Liver (tissue), 9 donors: Measurements from ENCODE around the gene FOXI1. TPM values are rescaled to one million over a fixed set of nuclear protein-coding genes. Genes with fewer than 3 reads are reported as not detected.

Experiments used
- DNase-seq: peaks from one replicate; pipeline ENCODE4 v3.0.0-alpha.2; 2017; ENCODE audit warnings: low spot score
- H3K27ac ChIP-seq, 2 donors: one replicate each; pipeline ENCODE4 v1.7.0; 2013; ENCODE audit warnings: inconsistent platforms in 2 of 2, low read length in 2 of 2, control low read depth in 1 of 2, low read depth in 1 of 2, mild to moderate bottlenecking in 1 of 2
- H3K27me3 ChIP-seq, 4 donors: one replicate each; pipeline versions ENCODE4 v1.6.1 to v1.7.0; 2013; ENCODE audit warnings: low read length in 3 of 4, inconsistent platforms in 1 of 4, mild to moderate bottlenecking in 1 of 4, moderate library complexity in 1 of 4; ENCODE audit not compliant: control insufficient read depth in 4 of 4, insufficient read depth in 4 of 4
- H3K36me3 ChIP-seq, 4 donors: one replicate each; pipeline versions ENCODE4 v1.6.1 to v1.7.0; 2013; ENCODE audit warnings: low read length in 3 of 4, mild to moderate bottlenecking in 3 of 4, low read depth in 1 of 4, moderate library complexity in 1 of 4; ENCODE audit not compliant: control insufficient read depth in 4 of 4, insufficient read depth in 3 of 4
- H3K4me1 ChIP-seq, 4 donors: one replicate each; pipeline versions ENCODE4 v1.6.1 to v1.7.0; 2013; ENCODE audit warnings: low read length in 3 of 4, mild to moderate bottlenecking in 3 of 4, moderate library complexity in 1 of 4; ENCODE audit not compliant: control insufficient read depth in 4 of 4, insufficient read depth in 4 of 4
- H3K4me3 ChIP-seq, 3 donors: one replicate each; pipeline versions ENCODE4 v1.6.1 to v1.7.0; 2013; ENCODE audit warnings: low read length in 3 of 3, control low read depth in 1 of 3, low read depth in 1 of 3, mild to moderate bottlenecking in 1 of 3
- H3K9ac ChIP-seq, 2 donors: one replicate each; pipeline ENCODE4 v1.7.0; 2013; ENCODE audit warnings: low read length in 2 of 2, mild to moderate bottlenecking in 2 of 2, moderate library complexity in 2 of 2, control low read depth in 1 of 2, low read depth in 1 of 2
- H3K9me3 ChIP-seq, 4 donors: one replicate each; pipeline versions ENCODE4 v1.6.1 to v1.7.0; 2013; ENCODE audit warnings: low read length in 3 of 4; ENCODE audit not compliant: control insufficient read depth in 4 of 4
- EGR1 ChIP-seq, 2 donors: IDR thresholded peaks; 2 replicates each; pipeline ENCODE4 v1.6.1; 2016 to 2018; ENCODE audit warnings: antibody characterized with exemption in 2 of 2, low read depth in 2 of 2
- FOXA1 ChIP-seq: IDR thresholded peaks from 2 replicates; pipeline ENCODE4 v1.6.1; 2016; ENCODE audit warnings: antibody characterized with exemption
- FOXA2 ChIP-seq: IDR thresholded peaks from 2 replicates; pipeline ENCODE4 v1.6.1; 2016; ENCODE audit warnings: antibody characterized with exemption
- GABPA ChIP-seq, 2 donors: IDR thresholded peaks in 1 of 2; conservative IDR thresholded peaks in 1 of 2; 2 replicates each; pipeline ENCODE4 v1.6.1; 2016; ENCODE audit warnings: antibody characterized with exemption in 2 of 2, mild to moderate bottlenecking in 1 of 2, moderate library complexity in 1 of 2
- HNF4A ChIP-seq, 2 donors: conservative IDR thresholded peaks; 2 replicates each; pipeline ENCODE4 v1.6.1; 2016; ENCODE audit warnings: antibody characterized with exemption in 2 of 2, mild to moderate bottlenecking in 2 of 2
- HNF4G ChIP-seq: IDR thresholded peaks from 2 replicates; pipeline ENCODE4 v1.6.1; 2016; ENCODE audit warnings: antibody characterized with exemption
- JUND ChIP-seq, 2 donors: IDR thresholded peaks; 2 replicates each; pipeline ENCODE4 v1.6.1; 2016; ENCODE audit warnings: antibody characterized with exemption in 2 of 2
- NR2F2 ChIP-seq: IDR thresholded peaks from 2 replicates; pipeline ENCODE4 v1.6.1; 2016; ENCODE audit warnings: antibody characterized with exemption
- RAD21 ChIP-seq, 2 donors: IDR thresholded peaks; 2 replicates each; pipeline ENCODE4 v1.6.1; 2016; ENCODE audit warnings: antibody characterized with exemption in 2 of 2, mild to moderate bottlenecking in 2 of 2
- RXRA ChIP-seq, 2 donors: IDR thresholded peaks; 2 replicates each; pipeline ENCODE4 v1.6.1; 2017 to 2018; ENCODE audit warnings: antibody characterized with exemption in 2 of 2, mild to moderate bottlenecking in 1 of 2
- SP1 ChIP-seq: IDR thresholded peaks from 2 replicates; pipeline ENCODE4 v1.6.1; 2018; ENCODE audit warnings: antibody characterized with exemption, mild to moderate bottlenecking
- TAF1 ChIP-seq: conservative IDR thresholded peaks from 2 replicates; pipeline ENCODE4 v1.6.1; 2016; ENCODE audit warnings: antibody characterized with exemption, mild to moderate bottlenecking
- YY1 ChIP-seq: IDR thresholded peaks from 2 replicates; pipeline ENCODE4 v1.6.1; 2016; ENCODE audit warnings: antibody characterized with exemption, mild to moderate bottlenecking
- WGBS: extraction: QIAGEN DNeasy Blood & Tissue Kit; methylation state at CpG from one replicate; pipeline ENCODE4 v1.1.7; 2013; 5-methylcytosine and 5-hydroxymethylcytosine counted together
- polyA plus RNA-seq, 2 donors: library from polyadenylated mRNA; stranded (reverse) in 1 of 2; unstranded in 1 of 2; fragments of 200-250 nt in 1 of 2; fragments of >200 nt in 1 of 2; fragmentation: Nextera tagmentation in 1 of 2; extraction: Ambion mirVana in 1 of 2; gene quantifications; one replicate each; pipeline versions ENCODE4 v1.2.1 to v1.2.3, GENCODE V29; 2013 to 2015
- total RNA-seq, 2 donors: library from RNA; depleted of rRNA; stranded (reverse); fragments of >200 nt; gene quantifications; one replicate each; pipeline ENCODE4 v1.2.3, GENCODE V29; 2014
- TF ChIP-seq, protein P1 (sequence below): IDR thresholded peaks from 2 replicates; pipeline ENCODE4 v1.6.1; 2016; ENCODE audit warnings: antibody characterized with exemption
- TF ChIP-seq, protein P2 (sequence below): IDR thresholded peaks from 2 replicates; pipeline ENCODE4 v1.6.1; 2016; ENCODE audit warnings: antibody characterized with exemption
- TF ChIP-seq, protein P3 (sequence below): fragments of 150-350 bp; IDR thresholded peaks from 2 replicates; pipeline ENCODE4 v1.5.1; 2017; ENCODE audit warnings: improper control_type of control experiment, low read depth, low read length; ENCODE audit not compliant: missing input control
- TF ChIP-seq, protein P4 (sequence below): IDR thresholded peaks from 2 replicates; pipeline ENCODE4 v1.6.1; 2016; ENCODE audit warnings: antibody characterized with exemption, mild to moderate bottlenecking
- TF ChIP-seq, protein P5 (sequence below): IDR thresholded peaks from 2 replicates; pipeline ENCODE4 v1.6.1; 2016; ENCODE audit warnings: antibody characterized with exemption
- donor health status: healthy.
- donor health status: healthy.
- donor health status: healthy.
- donor health status: healthy.
- donor health status: healthy.

The FOXI1 gene
- total and polyA plus RNA-seq, 4 donors: not detected

DNA sequence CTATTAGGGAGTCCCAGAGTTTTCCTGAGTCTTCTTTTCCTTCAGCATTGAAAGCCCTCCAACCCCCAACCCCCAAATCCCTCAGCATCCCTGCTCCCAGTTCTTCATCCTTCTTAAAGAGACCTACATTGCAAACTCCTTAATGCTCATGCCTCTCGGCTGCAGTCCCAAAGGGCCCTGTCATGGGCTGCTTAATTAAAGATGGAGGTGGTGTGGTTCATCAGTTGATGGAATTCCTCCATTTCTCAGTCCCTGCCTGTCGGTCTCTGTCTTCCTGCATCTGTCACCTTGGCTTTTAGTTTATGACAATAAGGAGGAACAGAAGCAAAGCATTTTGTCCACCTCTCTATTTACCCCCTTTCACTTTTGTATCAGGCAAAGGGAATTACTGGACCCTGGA is 2.0 kb downstream of the FOXI1 start:
- 78% methylated on average over 2 of the region's 2 CpGs for WGBS
- H3K36me3 ChIP-seq: no peaks in the 10 kb centered on the region
- no peaks in the 10 kb centered on the region for H3K9me3 ChIP-seq
- no peak for DNase-seq
- TF ChIP-seq EGR1 (IDR thresholded peaks at IDR 0.05; ENCODE audit: low read depth in 2 of 2) (no peak), RXRA (IDR thresholded peaks at IDR 0.05) (no peak), SP1 (no peak), NR2F2 (no peak), HNF4G (no peak), GABPA (IDR thresholded peaks at IDR 0.05 in 1 of 2, conservative IDR thresholded peaks at IDR 0.05 in 1 of 2) (no peak), FOXA2 (no peak), YY1 (no peak), JUND (IDR thresholded peaks at IDR 0.05) (no peak), HNF4A (conservative IDR thresholded peaks at IDR 0.05) (no peak)
- TF ChIP-seq, protein P1, sequence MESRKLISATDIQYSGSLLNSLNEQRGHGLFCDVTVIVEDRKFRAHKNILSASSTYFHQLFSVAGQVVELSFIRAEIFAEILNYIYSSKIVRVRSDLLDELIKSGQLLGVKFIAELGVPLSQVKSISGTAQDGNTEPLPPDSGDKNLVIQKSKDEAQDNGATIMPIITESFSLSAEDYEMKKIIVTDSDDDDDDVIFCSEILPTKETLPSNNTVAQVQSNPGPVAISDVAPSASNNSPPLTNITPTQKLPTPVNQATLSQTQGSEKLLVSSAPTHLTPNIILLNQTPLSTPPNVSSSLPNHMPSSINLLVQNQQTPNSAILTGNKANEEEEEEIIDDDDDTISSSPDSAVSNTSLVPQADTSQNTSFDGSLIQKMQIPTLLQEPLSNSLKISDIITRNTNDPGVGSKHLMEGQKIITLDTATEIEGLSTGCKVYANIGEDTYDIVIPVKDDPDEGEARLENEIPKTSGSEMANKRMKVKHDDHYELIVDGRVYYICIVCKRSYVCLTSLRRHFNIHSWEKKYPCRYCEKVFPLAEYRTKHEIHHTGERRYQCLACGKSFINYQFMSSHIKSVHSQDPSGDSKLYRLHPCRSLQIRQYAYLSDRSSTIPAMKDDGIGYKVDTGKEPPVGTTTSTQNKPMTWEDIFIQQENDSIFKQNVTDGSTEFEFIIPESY: no peak
- TF ChIP-seq, protein P2, sequence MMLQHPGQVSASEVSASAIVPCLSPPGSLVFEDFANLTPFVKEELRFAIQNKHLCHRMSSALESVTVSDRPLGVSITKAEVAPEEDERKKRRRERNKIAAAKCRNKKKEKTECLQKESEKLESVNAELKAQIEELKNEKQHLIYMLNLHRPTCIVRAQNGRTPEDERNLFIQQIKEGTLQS: no peak
- TF ChIP-seq, protein P3, sequence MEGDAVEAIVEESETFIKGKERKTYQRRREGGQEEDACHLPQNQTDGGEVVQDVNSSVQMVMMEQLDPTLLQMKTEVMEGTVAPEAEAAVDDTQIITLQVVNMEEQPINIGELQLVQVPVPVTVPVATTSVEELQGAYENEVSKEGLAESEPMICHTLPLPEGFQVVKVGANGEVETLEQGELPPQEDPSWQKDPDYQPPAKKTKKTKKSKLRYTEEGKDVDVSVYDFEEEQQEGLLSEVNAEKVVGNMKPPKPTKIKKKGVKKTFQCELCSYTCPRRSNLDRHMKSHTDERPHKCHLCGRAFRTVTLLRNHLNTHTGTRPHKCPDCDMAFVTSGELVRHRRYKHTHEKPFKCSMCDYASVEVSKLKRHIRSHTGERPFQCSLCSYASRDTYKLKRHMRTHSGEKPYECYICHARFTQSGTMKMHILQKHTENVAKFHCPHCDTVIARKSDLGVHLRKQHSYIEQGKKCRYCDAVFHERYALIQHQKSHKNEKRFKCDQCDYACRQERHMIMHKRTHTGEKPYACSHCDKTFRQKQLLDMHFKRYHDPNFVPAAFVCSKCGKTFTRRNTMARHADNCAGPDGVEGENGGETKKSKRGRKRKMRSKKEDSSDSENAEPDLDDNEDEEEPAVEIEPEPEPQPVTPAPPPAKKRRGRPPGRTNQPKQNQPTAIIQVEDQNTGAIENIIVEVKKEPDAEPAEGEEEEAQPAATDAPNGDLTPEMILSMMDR: no peak
- H3K4me3 ChIP-seq: no peak overlapping the region
- no peaks in the 10 kb centered on the region for H3K27me3 ChIP-seq
- no peak overlapping the region for H3K27ac ChIP-seq
- no peaks in the 10 kb centered on the region for H3K4me1 ChIP-seq
- no peak overlapping the region for H3K9ac ChIP-seq

DNA sequence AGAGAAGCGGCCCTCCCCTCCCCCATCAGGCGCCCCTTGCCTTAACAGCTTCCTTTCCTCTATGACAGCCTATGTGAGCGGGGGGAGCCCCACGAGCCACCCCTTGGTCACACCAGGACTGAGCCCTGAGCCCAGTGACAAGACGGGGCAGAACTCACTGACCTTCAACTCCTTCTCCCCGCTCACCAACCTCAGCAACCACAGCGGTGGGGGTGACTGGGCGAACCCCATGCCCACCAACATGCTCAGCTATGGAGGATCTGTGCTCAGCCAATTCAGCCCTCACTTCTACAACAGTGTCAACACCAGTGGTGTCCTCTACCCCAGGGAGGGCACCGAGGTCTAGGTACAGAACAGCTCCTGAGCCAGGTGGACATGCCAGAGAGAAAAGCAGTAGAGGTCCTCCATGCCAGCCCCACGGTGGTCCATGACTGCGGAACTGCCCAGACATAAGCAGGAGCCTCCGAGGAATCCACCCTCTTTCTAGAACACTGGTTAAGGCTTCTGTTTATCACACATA is 2.6 kb downstream of the FOXI1 start:
- DNase-seq: peak; percentile 25
- H3K9me3 ChIP-seq: no peaks in the 10 kb centered on the region
- no peaks in the 10 kb centered on the region for H3K4me1 ChIP-seq
- no peak for TF ChIP-seq YY1
- TF ChIP-seq EGR1 (IDR thresholded peaks at IDR 0.05; ENCODE audit: low read depth in 2 of 2): no peak
- TF ChIP-seq JUND (IDR thresholded peaks at IDR 0.05): no peak
- TF ChIP-seq SP1: no peak
- TF ChIP-seq, protein P3: no peak
- no peak for TF ChIP-seq TAF1
- TF ChIP-seq, protein P2: no peak
- TF ChIP-seq, protein P4, sequence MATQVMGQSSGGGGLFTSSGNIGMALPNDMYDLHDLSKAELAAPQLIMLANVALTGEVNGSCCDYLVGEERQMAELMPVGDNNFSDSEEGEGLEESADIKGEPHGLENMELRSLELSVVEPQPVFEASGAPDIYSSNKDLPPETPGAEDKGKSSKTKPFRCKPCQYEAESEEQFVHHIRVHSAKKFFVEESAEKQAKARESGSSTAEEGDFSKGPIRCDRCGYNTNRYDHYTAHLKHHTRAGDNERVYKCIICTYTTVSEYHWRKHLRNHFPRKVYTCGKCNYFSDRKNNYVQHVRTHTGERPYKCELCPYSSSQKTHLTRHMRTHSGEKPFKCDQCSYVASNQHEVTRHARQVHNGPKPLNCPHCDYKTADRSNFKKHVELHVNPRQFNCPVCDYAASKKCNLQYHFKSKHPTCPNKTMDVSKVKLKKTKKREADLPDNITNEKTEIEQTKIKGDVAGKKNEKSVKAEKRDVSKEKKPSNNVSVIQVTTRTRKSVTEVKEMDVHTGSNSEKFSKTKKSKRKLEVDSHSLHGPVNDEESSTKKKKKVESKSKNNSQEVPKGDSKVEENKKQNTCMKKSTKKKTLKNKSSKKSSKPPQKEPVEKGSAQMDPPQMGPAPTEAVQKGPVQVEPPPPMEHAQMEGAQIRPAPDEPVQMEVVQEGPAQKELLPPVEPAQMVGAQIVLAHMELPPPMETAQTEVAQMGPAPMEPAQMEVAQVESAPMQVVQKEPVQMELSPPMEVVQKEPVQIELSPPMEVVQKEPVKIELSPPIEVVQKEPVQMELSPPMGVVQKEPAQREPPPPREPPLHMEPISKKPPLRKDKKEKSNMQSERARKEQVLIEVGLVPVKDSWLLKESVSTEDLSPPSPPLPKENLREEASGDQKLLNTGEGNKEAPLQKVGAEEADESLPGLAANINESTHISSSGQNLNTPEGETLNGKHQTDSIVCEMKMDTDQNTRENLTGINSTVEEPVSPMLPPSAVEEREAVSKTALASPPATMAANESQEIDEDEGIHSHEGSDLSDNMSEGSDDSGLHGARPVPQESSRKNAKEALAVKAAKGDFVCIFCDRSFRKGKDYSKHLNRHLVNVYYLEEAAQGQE: no peak
- TF ChIP-seq HNF4A (conservative IDR thresholded peaks at IDR 0.05): no peak
- no peak for TF ChIP-seq RAD21 (IDR thresholded peaks at IDR 0.05)
- TF ChIP-seq GABPA (IDR thresholded peaks at IDR 0.05 in 1 of 2, conservative IDR thresholded peaks at IDR 0.05 in 1 of 2): no peak
- TF ChIP-seq HNF4G: no peak
- TF ChIP-seq FOXA1: no peak
- TF ChIP-seq NR2F2: no peak
- no peak for TF ChIP-seq FOXA2
- no peak for TF ChIP-seq RXRA (IDR thresholded peaks at IDR 0.05)
- TF ChIP-seq, protein P5, sequence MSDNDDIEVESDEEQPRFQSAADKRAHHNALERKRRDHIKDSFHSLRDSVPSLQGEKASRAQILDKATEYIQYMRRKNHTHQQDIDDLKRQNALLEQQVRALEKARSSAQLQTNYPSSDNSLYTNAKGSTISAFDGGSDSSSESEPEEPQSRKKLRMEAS: no peak
- H3K27me3 ChIP-seq: no peaks in the 10 kb centered on the region
- H3K9ac ChIP-seq: no peak overlapping the region
- no peak overlapping the region for H3K27ac ChIP-seq
- no peaks in the 10 kb centered on the region for H3K36me3 ChIP-seq
- H3K4me3 ChIP-seq: no peak overlapping the region
- 88% methylated on average over 12 of the region's 12 CpGs for WGBS
